Gastroesophageal sphincter (tissue), 3 donors: ENCODE measurements around the gene SNX15.
"Not testable (repeated sequence)": the region's sequence is repeated elsewhere in the genome, so short reads cannot be mapped to it uniquely, and the experiment has no call there.

Source experiments
- CTCF ChIP-seq, 4 experiments: fragments of 200-600 bp in 2 of 4; fragments of 450-650 bp in 2 of 4; sonication (generic) in 1 of 4; IDR thresholded peaks; one replicate each; pipeline ENCODE4 v1.5.1; 2017 to 2019; ENCODE audit warnings: antibody characterized with exemption in 4 of 4, mild to moderate bottlenecking in 2 of 4, moderate library complexity in 2 of 4
- EP300 ChIP-seq: sonication (generic); formaldehyde crosslinking; IDR thresholded peaks from one replicate; pipeline ENCODE4 v1.6.1; 2017; ENCODE audit warnings: antibody characterized with exemption, mild to moderate bottlenecking
- POLR2A ChIP-seq, 2 donors: fragments of 450-650 bp; IDR thresholded peaks; one replicate each; pipeline ENCODE4 v1.6.1; 2017; ENCODE audit warnings: antibody characterized with exemption in 2 of 2, mild to moderate bottlenecking in 2 of 2, moderate library complexity in 1 of 2
- POLR2AphosphoS5 ChIP-seq: sonication (generic); formaldehyde crosslinking; IDR thresholded peaks from one replicate; pipeline ENCODE4 v1.6.1; 2017; ENCODE audit warnings: antibody characterized with exemption

GRCh38 chr11:65023502-65023901 lies 3.7 kb upstream of the SNX15 start:
- not testable (repeated sequence) for TF ChIP-seq POLR2AphosphoS5; CTCF (IDR thresholded peaks at IDR 0.05); POLR2A (IDR thresholded peaks at IDR 0.05); EP300
